HepG2 (cell line): ENCODE results near the gene POLRMT. TPM values are rescaled to one million over a fixed set of nuclear protein-coding genes. Genes with fewer than 3 reads are reported as not detected.

ENCODE experiments used
- ATF7-NPFF ChIP-seq: sonication (generic); formaldehyde crosslinking; IDR thresholded peaks from 2 replicates; pipeline ENCODE4 v1.8.1; 2023; ENCODE audit warnings: mild to moderate bottlenecking, low read depth, missing genetic modification reagents, moderate library complexity
- E2F1 ChIP-seq: sonication (generic); formaldehyde crosslinking; IDR thresholded peaks from 2 replicates; pipeline ENCODE4 v1.5.0; 2020; ENCODE audit warnings: missing genetic modification reagents
- ELF4 ChIP-seq: sonication (generic); formaldehyde crosslinking; IDR thresholded peaks from 2 replicates; pipeline ENCODE4 v1.5.0; 2020; ENCODE audit warnings: missing genetic modification reagents, mild to moderate bottlenecking, moderate library complexity, borderline replicate concordance
- EP300 ChIP-seq, 3 experiments: sonication (generic) in 1 of 3; formaldehyde crosslinking in 1 of 3; IDR thresholded peaks; 2 replicates each; pipeline versions ENCODE4 v1.5.1 to v1.6.1; 2011 to 2020; ENCODE audit warnings: low read depth in 2 of 3, low read length in 2 of 3, borderline replicate concordance in 1 of 3, improper control_type of control experiment in 1 of 3, mild to moderate bottlenecking in 1 of 3, missing genetic modification reagents in 1 of 3, moderate library complexity in 1 of 3
- NKX3-1 ChIP-seq: sonication (generic); formaldehyde crosslinking; IDR thresholded peaks from 2 replicates; pipeline ENCODE4 v1.5.0; 2020; ENCODE audit warnings: missing genetic modification reagents
- NPAS2 ChIP-seq: sonication (generic); formaldehyde crosslinking; IDR thresholded peaks from 2 replicates; pipeline ENCODE4 v1.8.0; 2022; ENCODE audit warnings: mild to moderate bottlenecking, missing genetic modification reagents, borderline replicate concordance
- PAF1 ChIP-seq: IDR thresholded peaks from 2 replicates; pipeline ENCODE4 v1.6.1; 2016; ENCODE audit warnings: missing genetic modification reagents, missing compliant biosample characterization
- PBX2 ChIP-seq: IDR thresholded peaks from 2 replicates; pipeline ENCODE4 v1.6.1; 2016; ENCODE audit warnings: control low read depth
- POGK ChIP-seq: sonication (generic); formaldehyde crosslinking; conservative IDR thresholded peaks from 2 replicates; pipeline ENCODE4 v1.8.0; 2022; ENCODE audit warnings: mild to moderate bottlenecking, moderate library complexity, missing genetic modification reagents
- RXRB ChIP-seq: IDR thresholded peaks from 2 replicates; pipeline ENCODE4 v1.6.1; 2016; ENCODE audit warnings: borderline replicate concordance, missing genetic modification reagents, missing compliant biosample characterization
- TGIF2 ChIP-seq: IDR thresholded peaks from 2 replicates; pipeline ENCODE4 v1.6.1; 2016; ENCODE audit warnings: control low read depth, missing compliant biosample characterization
- UBTF ChIP-seq: sonication (generic); formaldehyde crosslinking; IDR thresholded peaks from 2 replicates; pipeline ENCODE4 v1.4.0; 2020; ENCODE audit warnings: mild to moderate bottlenecking, missing genetic modification reagents
- ZBTB46 ChIP-seq: sonication (generic); formaldehyde crosslinking; IDR thresholded peaks from 2 replicates; pipeline ENCODE4 v1.4.0; 2020; ENCODE audit warnings: mild to moderate bottlenecking, missing genetic modification reagents, borderline replicate concordance
- ZBTB7A ChIP-seq: sonication (generic); formaldehyde crosslinking; IDR thresholded peaks from 2 replicates; pipeline ENCODE4 v1.8.0; 2022; ENCODE audit warnings: mild to moderate bottlenecking, missing genetic modification reagents
- ZNF274 ChIP-seq: sonication (generic); formaldehyde crosslinking; IDR thresholded peaks from 2 replicates; pipeline ENCODE4 v1.5.1; 2020; ENCODE audit warnings: mild to moderate bottlenecking, missing genetic modification reagents
- ZNF34 ChIP-seq: sonication (generic); formaldehyde crosslinking; IDR thresholded peaks from 2 replicates; pipeline ENCODE4 v1.4.0; 2020; ENCODE audit warnings: mild to moderate bottlenecking, missing genetic modification reagents, borderline replicate concordance
- ZNF547 ChIP-seq: sonication (generic); formaldehyde crosslinking; IDR thresholded peaks from 2 replicates; pipeline ENCODE4 v1.5.1; 2020; ENCODE audit warnings: mild to moderate bottlenecking, missing genetic modification reagents
- ZNF644 ChIP-seq: IDR thresholded peaks from 2 replicates; pipeline ENCODE4 v1.6.1; 2016; ENCODE audit warnings: low read depth
- ZNF768 ChIP-seq: sonication (generic); formaldehyde crosslinking; IDR thresholded peaks from 2 replicates; pipeline ENCODE4 v1.4.0; 2020; ENCODE audit warnings: missing genetic modification reagents
- ZSCAN30 ChIP-seq: sonication (generic); formaldehyde crosslinking; IDR thresholded peaks from 2 replicates; pipeline ENCODE4 v1.5.0; 2020; ENCODE audit warnings: mild to moderate bottlenecking, missing genetic modification reagents
- polyA plus RNA-seq, 8 experiments: library from polyadenylated mRNA; depleted of rRNA in 3 of 8; stranded (reverse) in 7 of 8; unstranded in 1 of 8; fragments of >200 nt; fragmentation: Illumina TruSeq in 4 of 8; extraction: Trizol in 4 of 8; gene quantifications; 2 replicates each; pipeline versions ENCODE4 v1.2.1 to v1.2.3, GENCODE V29; 2011 to 2016; ENCODE audit warnings: low read depth in 4 of 8, missing spikeins in 1 of 8, mixed read lengths in 1 of 8; ENCODE audit not compliant: insufficient read depth in 1 of 8
- total RNA-seq, 5 experiments: library from RNA; depleted of rRNA; stranded (reverse); fragments of >200 nt; fragmentation: Illumina TruSeq; extraction: Trizol; gene quantifications; 2 replicates each; pipeline ENCODE4 v1.2.3, GENCODE V29; 2016; ENCODE audit warnings: low read depth in 1 of 5

The POLRMT gene
- total and polyA plus RNA-seq, 2 of the 13 experiments (the other 11 are each of a cell fraction or from before 2014, with no cell fraction given) = 78.0 to 101 TPM

- TF ChIP-seq E2F1 (CRISPR knock-in tag) (no peak; the same call in 1 of the 2 replicates), ELF4 (peak; percentile 50; the same call in 1 of the 2 replicates), ZNF34 (no peak), ZNF644 (CRISPR knock-in tag) (no peak), ZBTB46 (CRISPR knock-in tag) (no peak), ZNF547 (CRISPR knock-in tag) (no peak), ZBTB7A (CRISPR knock-in tag) (0 out of 2 replicates have a peak, but pooled peaks have one; percentile 66), ZSCAN30 (no peak), EP300 (IDR thresholded peaks at IDR 0.05; ENCODE audit: low read depth in 2 of 2, low read length in 2 of 2) (peak in 1 of 2 experiments; percentile 69; a peak in 2 of 4 replicates), EP300 (CRISPR knock-in tag; IDR thresholded peaks at IDR 0.05; ENCODE audit: borderline replicate concordance) (peak; percentile 76), PBX2 (no peak), NPAS2 (CRISPR knock-in tag) (no peak), RXRB (peak; percentile 92), NKX3-1 (CRISPR knock-in tag) (no peak; the same call in 1 of the 2 replicates), TGIF2 (CRISPR knock-in tag) (peak; percentile 97), ZNF768 (CRISPR knock-in tag) (peak; percentile 28; the same call in 1 of the 2 replicates), ZNF274 (CRISPR knock-in tag) (peak; percentile 32), POGK (CRISPR knock-in tag) (peak; percentile 73; the same call in 1 of the 2 replicates), PAF1 (CRISPR knock-in tag) (peak; percentile 72), UBTF (CRISPR knock-in tag) (peak; percentile 66), ATF7-NPFF (no peak)
These were observed 27.6 kb upstream of the POLRMT start (continued) for GRCh38 chr19:660793-661426.
